ENCODE measurements around the gene ZNF524.

DNA sequence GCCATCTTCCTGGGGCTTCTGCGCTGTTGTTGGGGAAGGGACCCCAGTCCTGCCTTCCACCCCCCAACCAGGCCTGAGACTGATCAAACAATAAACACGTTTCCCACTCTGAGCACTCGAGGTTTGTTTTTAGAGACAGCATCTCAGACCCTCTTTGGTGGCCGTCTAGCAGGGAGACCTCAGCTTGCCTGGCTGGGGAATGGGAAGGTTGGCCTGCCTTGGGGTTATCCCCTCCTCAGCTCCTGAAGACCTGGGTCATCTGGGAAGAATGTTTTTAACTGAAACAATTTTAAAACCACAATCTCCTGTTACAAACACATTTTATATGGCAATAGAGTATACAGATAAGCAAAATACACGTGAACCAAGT is 45.4 kb downstream of the ZNF524 start:
- no peak for TF ChIP-seq POLR2A (IDR thresholded peaks at IDR 0.05; ENCODE audit: low read depth, low read length)
- no peak for TF ChIP-seq POLR2AphosphoS5 (IDR thresholded peaks at IDR 0.05; ENCODE audit: low read depth, low read length)

Measured in GM12892 (cell line).